DMS79 treated with DMSO at 0.1 percent for 48 hours (cell line): Measurements from ENCODE around the gene SLC25A17.
"Not testable (repeated sequence)": the region's sequence is repeated elsewhere in the genome, so short reads cannot be mapped to it uniquely, and the experiment has no call there.

Source experiments
- DNase-seq: peaks from one replicate; lab custom pipeline; 2025; lab: John Stamatoyannopoulos, UW

The SLC25A17 gene

GRCh38 chr22:40818192-40818746 is 877 bp downstream of the SLC25A17 start:
- no peak for DNase-seq

- DNase-seq, result no peak
Observed at GRCh38 chr22:40817737-40818136, 1.4 kb downstream of the SLC25A17 start.

- no peak for DNase-seq
Observed at GRCh38 chr22:40813912-40814315, 5.2 kb downstream of the SLC25A17 start.

GRCh38 chr22:40808018-40808841 is 10.9 kb downstream of the SLC25A17 start:
- no peak for DNase-seq

- DNase-seq, result no peak
Observed at GRCh38 chr22:40806711-40807110, 12.4 kb downstream of the SLC25A17 start.

- no peak for DNase-seq
Observed at GRCh38 chr22:40805699-40806203, 13.4 kb downstream of the SLC25A17 start.

GRCh38 chr22:40805239-40805638 is 13.9 kb downstream of the SLC25A17 start:
- DNase-seq, result no peak

- no peak for DNase-seq
Observed at GRCh38 chr22:40803321-40803720, 15.8 kb downstream of the SLC25A17 start.

- no peak for DNase-seq
Observed at GRCh38 chr22:40799008-40799407, 20.1 kb downstream of the SLC25A17 start.

GRCh38 chr22:40797427-40797826 is 21.7 kb downstream of the SLC25A17 start:
- DNase-seq, result no peak

GRCh38 chr22:40792451-40792850 is 26.7 kb downstream of the SLC25A17 start:
- no peak for DNase-seq

- DNase-seq, result no peak
Observed at GRCh38 chr22:40791241-40791640, 27.9 kb downstream of the SLC25A17 start.

GRCh38 chr22:40789131-40789530 is 30.0 kb downstream of the SLC25A17 start:
- no peak for DNase-seq

- no peak for DNase-seq
Observed at GRCh38 chr22:40782521-40782920, 36.6 kb downstream of the SLC25A17 start.

- not testable (repeated sequence) for DNase-seq
Observed at GRCh38 chr22:40781749-40782148, 37.4 kb downstream of the SLC25A17 start.

GRCh38 chr22:40769761-40770160 is 49.4 kb downstream of the SLC25A17 start:
- no peak for DNase-seq

GRCh38 chr22:40768206-40768605 is 50.9 kb downstream of the SLC25A17 start:
- DNase-seq, result no peak

- DNase-seq, result no peak
Observed at GRCh38 chr22:40766956-40767355, 52.2 kb downstream of the SLC25A17 start.

- DNase-seq, result no peak
Observed at GRCh38 chr22:40764763-40765441, 54.2 kb downstream of the SLC25A17 start.

GRCh38 chr22:40759294-40759840 is 59.8 kb downstream of the SLC25A17 start:
- no peak for DNase-seq

- not testable (repeated sequence) for DNase-seq
Observed at GRCh38 chr22:40758851-40759250, 60.3 kb downstream of the SLC25A17 start.

GRCh38 chr22:40758390-40758789 is 60.8 kb downstream of the SLC25A17 start:
- DNase-seq, result no peak

GRCh38 chr22:40757071-40757470 is 62.1 kb downstream of the SLC25A17 start:
- DNase-seq, result no peak
